NOMO-1 treated with DMSO at 0.1 percent for 48 hours (cell line): ENCODE data around the gene RIMOC1.
"Not testable (repeated sequence)": the region's sequence is repeated elsewhere in the genome, so short reads cannot be mapped to it uniquely, and the experiment has no call there.

ENCODE experiments used
- DNase-seq: peaks from one replicate; lab custom pipeline; 2025; ENCODE audit not compliant: unreplicated experiment; lab: John Stamatoyannopoulos, UW

RIMOC1 gene

DNA sequence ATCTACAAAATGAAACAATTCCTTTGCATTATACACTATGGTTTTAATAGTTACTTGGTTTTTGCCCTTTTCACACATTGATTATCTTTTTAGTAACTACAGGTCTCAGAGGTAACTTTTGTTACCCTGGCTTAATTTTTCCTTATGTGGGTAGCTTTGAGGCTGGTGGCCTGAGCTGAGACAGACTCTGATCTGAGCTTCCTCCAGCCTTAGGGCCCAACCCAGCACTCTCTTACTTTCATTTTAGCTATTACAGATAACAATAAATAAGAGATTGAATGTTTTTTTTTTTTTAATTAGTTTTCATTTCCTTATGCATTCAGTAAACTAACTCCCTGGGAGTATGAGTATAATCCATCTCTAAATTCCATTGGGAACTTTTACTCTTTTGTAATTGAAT, 18.9 kb upstream of the RIMOC1 start:
- no peak for DNase-seq

DNA sequence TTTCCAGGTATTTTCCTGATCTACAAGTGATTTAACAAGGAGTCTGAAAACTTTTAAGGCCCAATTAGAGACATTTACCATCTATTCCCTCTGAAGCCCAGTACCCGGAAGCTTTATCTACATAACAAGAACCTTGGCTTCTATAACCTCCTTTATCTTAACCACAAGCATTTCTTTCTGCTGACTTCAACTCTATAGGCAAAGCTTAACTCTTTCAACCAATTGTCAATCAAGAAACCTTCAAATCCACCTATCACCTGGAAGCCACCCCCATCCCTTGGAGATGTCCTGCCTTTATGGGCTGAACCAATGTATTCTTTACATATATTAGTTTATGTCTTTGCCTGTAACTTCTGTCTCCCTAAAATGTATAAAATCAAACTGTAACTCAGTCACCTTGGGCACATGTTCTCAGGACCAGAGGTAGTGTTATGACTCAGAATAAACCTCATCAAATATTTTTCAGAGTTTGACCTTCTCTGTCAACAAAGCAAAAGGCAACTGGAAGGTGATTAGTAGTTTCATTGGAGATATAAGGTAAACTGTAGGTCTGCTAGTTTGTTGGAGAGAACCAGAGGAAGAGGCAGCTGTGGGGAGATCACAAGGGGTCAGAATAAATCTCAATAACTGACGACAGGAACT, 13.0 kb upstream of the RIMOC1 start:
- DNase-seq: no peak

DNA sequence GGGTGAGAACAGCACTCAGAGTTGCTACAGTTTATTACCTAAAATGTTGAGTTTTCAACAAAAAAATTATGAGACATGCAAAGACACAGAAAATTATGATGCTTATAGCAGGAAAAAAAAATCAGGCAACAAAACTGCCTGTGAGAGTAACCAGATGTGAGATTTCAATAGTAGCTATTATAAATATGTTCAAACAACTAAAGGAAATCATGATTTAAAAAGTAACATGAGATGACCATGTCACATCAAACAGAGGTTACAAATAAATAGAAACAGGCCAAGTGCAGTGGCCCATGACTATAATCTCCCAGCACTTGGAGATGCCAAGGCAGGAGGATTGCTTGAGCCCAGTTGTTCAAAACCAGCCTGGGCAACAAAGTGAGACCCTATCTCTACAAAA, 12.1 kb upstream of the RIMOC1 start:
- DNase-seq: no peak

DNA sequence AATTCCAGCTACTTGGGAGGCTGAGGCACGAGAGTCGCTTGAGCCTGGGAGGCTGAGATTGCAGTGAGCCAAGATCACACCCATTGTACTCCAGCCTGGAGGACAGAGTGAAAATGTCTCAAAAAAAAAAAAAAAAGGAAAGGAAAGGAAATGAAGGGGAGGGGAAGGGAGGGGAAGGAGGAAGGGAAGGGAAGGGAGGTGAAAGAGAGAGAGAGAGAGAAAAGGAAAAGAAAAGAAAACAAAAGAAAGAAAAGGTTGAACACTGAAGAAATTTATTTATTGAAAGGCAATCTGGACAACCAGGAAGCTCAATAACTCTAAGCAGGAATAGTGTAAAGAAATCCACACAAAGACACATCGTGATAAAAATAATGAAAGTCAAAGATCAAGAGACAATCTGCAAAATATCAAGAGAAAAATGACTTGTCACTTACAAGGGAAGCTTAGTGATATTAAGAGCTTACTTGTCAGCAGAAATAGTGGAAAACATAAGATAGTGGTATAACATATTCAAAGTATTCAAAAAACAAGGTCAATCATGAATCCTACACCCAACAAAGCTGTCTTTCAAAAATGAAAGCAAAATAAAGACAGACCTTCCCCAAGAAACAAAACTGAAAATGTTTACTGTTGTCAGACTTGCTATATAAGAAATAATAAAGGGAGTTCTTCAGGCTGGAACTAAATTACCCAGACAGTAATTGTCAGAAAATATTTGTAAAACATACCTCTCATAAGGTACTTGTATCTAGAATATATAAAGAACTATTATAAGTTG, 10.9 kb upstream of the RIMOC1 start:
- DNase-seq: no peak

DNA sequence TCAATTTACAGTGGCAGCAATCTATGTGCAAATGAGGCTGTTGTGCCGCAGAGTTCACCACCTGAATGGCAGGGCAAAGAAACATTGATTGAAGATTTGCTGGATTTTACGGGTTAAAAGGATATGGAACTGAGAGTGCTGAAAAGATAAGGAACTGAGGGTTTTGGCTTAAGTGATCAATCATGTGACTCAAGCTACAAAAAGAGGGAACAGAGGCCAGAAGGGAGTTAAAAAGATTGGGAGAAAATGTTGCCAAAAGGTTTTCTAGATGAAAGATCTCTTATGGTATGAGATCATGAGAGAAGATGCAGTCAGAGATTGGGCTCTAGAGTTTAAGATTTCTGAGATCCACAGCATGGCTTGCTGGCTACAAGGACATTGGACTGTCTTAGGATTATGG, 7.9 kb upstream of the RIMOC1 start:
- DNase-seq: peak; percentile 39

DNA sequence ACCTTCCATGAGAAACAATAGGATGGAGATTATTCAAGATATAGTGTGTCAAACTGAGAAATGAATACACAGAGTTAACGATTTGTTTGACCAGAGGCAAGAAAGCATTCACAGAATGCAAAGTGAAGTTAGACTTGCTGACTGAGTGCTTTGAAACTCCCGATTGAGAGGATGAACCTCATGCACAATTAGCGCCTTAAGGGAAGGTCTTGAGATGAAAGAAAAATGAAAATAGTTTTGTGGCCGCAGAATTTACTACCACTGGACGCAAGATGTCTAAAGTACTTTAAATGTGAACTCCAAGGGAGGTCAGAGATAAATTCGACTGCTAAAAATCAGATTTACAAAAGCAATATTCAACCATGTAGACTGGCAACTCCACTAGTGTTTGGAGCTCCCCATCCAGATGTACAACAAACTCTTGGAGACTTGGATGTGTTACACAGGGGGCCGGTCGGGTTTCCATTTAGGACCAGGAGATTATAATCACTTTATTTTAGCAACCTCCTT, 707 bp upstream of the RIMOC1 start:
- no peak for DNase-seq

DNA sequence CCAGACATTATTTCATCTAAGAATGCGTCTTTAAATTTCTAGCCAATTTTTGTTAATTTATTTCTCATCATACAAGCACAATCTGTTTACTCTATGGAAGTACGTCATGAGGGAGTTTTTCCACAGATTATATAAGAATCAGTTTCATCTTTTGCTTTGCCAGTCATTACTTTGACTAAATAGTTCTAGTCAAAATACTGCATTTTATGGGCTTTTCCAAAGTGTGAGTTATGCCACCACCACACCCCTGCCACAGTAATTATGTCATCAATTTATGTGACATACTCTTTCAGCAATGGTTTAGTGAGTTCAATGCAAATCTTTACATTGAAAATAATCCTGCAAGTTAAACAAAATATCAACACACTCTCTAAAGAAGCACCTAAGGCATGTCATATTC, 2.0 kb downstream of the RIMOC1 start:
- no peak for DNase-seq

DNA sequence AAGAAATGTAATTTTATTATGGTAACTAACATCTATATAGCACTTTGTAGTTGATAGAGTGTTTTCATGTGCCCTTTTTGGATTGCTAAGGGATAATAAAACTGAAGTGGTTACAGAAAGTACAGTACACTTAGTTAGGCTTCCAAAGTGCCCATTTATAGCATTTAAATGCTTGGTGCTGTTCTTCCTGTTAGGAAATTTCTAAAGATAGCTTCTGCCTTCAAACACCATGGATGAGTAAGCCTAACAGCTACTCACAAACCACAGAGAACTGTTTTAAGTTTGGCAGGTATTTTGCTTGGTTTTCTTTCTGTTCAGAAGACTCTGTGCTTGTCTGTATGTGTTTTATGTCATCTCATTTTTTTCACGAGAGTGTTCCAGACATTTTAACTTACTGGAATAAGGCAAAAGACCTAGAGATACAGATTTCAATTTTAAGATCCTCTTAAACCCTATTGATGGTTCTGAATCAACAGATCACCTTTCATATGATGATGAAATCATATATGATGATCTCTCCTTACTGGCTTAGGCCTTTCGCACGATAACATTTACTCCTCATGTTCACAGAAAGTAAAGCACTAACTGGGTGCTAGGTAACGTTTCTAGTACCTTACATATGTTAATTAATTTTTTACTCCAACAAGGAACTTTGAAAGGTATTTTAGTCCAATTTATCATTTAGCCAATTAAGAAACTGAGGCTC, 4.4 kb downstream of the RIMOC1 start:
- no peak for DNase-seq

DNA sequence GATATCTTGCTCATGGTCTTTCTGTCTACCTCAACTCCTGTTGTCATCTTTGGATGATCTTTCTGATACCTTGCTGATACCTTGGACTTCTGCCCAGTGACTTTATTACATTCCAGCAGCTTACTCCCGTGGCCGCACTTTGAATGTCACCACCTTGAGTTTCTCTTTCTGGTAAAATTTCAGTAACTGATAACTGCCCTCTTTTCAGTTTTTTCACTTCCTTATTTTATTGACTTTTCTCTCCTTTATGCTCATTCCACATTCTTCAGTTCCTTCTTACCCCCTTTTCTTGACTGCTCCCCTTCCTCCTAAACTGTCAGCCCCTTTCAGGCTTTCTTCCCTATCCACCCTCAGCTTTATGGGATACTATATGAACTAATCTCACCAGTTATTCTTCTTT, 14.0 kb downstream of the RIMOC1 start:
- peak; percentile 39 for DNase-seq

DNA sequence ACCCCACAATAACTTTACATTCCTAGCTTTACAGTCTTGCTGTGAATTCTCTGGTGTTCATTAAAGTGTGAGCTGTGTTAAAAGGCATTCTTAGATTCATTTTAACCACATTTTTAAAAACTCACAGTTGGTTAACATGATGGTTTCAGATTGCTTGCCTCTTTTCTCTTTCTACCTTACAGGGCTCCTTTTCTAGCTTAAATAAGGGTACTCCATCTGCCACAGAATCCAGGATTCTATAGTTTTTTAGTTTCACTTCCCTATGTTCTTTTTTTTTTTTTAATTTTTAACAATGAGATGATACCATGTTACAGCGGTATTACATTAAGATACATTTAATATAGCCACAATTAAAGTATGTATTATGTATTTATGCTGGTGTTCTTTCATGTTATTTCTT, 17.0 kb downstream of the RIMOC1 start:
- peak; percentile 67 for DNase-seq

DNA sequence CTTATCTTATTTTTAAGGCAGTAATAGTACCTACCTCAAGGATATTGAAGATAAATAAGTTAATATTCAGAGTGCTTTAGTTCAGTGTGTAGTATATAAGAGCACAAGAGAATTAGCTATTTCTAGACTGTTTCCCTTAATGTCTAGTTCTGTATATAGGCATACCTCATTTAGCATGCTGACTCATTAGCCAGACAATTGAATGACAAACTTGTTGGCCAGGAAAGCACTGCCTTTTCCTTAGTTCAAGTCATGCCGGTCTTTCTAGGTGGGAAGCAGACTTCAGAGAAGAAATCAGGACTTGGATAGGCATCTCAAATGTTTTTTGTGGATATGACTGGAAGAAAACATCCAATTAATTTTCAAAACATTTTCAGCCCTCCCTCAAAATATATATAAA, 17.7 kb downstream of the RIMOC1 start:
- DNase-seq: no peak

DNA sequence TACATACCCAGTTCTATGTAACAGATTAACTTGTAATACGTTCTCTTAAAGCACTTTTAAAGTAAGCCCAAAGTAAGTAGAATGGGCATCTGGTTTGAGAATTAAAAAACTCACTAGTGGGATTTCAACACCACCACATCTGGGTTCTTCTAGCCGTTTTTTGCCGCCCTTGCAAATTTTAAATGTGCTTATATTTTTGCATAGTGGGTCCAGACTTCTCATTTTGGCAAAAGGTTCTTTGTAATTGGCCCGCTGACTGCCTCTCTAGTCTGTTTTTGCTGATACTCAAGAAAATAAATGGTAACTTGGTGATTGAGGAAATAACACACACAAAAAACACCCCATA, 20.4 kb downstream of the RIMOC1 start:
- no peak for DNase-seq

DNA sequence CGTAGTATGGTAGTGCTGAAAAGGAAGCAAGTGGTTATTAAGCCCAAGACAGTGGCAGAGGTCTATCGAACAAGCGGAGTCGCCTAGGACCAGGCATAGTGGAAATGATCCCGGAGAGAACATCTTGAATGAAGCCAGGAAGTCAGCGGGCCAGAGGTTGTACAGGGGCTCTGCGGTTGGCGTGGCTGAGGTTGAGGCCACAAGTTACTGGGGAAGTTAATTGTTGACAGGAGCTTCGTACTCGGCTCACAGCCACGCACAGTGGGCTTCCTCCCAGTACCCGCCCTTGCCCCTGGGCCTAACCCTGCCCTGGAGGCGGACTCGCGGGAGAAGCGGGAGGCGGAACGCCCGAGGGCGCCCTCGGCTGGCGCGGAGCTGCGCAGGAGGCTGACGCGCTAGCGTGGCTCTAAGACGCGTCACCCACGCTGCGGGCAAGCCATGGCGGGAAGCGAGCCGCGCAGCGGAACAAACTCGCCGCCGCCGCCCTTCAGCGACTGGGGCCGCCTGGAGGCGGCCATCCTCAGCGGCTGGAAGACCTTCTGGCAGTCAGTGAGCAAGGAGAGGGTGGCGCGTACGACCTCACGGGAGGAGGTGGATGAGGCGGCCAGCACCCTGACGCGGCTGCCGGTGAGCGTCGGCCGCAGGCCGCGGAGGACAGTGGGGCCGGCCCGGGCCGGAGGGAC, 20.9 kb downstream of the RIMOC1 start, which contains the start of gene FBXO4:
Gene FBXO4 (plus strand): TSS at position 410 of the 683 bp plus-strand sequence. CDS start 29 bp downstream, at position 439.
- DNase-seq: peak; percentile 97

DNA sequence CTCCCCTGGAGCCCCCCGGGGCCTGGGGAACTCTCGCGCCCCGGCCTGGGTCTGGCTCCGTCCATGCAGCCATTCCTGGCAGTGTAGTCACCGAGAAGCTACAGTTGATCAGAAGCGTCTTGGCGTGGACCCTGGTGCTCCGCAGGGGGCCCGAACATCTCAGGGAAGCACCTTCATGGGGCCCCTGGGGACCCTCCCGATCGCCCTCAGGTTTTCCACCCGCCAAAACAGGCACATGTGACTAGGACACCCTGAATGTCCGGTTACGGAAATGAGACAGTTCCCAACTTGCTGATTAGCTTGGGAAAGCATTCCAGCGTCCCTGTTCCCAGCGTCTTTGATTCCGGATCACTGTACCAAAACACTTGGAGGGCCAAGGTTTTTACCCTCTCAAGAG, 21.4 kb downstream of the RIMOC1 start:
- DNase-seq: no peak

DNA sequence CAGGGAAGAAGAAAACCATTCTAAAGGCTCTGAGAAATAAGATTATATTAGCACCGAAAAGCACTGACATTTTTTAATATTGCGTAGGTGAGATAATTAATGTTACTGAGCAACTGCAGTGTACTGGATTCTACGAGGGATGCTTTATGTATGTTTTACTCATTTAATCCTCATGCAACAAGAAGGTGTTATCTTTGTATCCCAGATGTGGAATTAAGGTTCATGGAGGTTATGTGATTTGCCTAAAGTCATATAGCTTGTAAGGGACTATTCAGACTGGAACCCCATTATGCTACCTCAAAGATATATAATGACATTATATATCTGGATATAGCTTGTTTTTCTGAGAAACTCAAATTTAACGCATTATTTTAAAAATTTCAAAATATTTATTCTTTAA, 23.5 kb downstream of the RIMOC1 start:
- no peak for DNase-seq

DNA sequence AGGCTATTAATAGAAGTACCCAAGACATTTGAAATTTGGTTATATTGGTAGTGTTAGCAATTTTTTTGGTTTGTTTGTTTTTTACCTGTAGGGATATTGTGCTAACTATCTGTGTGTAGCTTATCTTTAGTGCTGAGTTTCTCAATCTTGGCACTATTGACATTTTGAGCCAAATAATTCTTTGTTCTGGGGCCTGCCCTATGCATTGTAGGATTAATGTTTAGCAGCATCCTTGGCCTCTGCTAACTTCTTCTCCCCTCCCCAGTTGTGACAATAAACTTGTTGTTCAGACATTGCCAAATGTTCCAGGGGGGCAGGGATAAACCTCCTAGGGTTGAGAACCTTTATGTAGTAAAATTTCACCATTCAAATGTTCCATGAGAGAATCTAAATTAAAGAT, 24.9 kb downstream of the RIMOC1 start:
- no peak for DNase-seq

DNA sequence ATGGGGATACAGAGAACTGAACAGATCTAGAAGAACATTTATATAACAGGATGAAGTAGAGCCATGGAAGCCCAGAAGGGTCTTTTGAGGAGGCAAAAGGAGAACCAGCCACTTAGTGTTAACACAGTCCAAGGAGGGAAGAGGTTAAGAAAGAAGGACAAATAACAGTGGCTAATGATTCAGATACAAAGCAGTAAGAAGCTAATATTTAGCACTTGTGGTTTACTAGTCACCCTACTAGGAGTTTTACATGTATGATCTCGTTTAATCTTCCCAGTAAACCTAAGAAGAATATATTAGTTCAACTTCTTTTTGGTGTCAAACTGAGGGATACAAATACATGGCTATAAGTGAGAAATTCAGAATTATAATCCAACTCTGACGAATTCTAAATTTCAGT, 28.6 kb downstream of the RIMOC1 start:
- no peak for DNase-seq

DNA sequence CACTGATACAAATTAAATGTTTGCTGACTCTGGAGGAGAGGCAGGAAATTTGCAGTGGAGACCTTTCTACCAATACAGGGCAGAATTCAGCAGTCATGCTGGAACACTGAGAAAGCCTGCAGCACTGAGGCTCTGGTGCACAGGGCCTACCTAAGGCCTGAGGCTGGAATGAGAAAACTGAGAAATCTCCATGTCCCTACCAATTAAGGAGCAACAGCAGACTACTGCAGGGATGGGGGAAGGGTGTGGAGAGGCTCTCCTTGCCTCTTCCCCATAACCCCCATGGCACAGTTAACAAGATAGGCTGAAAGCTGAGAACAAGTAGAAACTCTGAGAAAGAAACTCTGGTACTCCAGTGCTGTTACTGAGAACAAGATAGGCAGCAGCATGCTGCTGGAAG, 31.4 kb downstream of the RIMOC1 start:
- no peak for DNase-seq

DNA sequence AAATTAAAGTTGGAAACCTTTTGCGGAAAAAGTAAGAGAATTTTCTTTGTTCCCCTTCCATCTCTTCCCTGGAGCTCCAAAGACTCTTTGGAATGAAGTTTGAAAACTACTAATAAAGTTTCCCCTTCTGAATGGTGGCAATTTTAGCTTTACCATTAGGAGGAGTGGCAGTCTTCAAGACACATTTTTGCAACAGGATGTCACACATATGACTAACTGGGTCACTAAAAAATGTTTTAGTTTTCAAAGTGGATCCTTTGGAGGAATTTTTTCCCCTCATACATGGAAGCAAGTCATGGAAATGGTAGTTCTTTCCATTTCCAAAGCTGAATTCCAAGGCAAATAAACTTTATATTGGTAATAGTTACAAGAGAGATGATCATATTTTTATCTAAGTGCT, 36.5 kb downstream of the RIMOC1 start:
- DNase-seq: no peak

DNA sequence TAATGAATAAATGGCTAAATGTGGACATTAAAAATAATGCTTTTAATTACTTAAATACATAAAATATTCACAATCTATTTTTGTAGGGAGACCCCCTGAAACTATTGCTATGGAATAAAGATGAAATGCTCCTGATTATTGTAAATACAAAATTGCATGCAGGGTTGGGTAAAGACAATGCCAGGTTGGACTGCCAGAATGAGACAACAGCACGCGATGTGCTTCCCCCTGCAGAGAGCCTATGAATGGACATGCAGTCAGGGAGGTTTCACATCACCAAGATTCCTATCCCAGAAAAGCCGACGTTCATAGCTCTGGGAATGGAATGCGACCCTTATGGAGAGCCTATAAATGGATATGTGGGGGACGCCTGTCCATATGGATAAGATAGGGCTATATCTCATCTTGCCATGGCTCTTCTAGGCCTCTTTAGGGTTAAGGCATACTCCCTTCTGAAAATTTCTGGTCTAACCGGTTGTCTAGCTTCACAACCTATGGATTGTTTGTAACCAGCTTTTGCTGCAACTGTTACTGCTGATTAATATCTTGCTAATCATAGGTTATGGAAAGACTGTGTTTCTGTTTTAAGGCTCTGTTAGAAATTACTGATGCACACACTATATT, 41.3 kb downstream of the RIMOC1 start:
- not testable (repeated sequence) for DNase-seq

DNA sequence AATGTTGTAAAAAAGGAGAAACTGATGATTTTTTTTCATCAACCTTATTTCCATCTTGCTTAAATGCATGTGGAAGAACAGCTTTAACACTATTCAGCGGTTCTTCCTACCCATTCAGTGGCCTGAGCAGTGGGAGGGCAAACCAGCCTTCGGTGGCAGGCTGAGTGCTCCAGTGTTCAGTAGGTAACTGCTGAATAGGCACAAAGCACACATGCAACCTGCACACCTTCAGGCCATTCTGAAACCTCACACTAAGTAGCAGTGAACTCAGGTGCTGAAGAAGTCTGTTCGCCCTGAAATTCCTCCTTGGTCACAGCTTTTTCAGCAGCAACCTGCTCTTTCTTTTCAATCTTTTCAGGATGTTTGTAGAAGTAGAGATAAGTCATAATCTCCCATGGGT, 47.1 kb downstream of the RIMOC1 start:
- DNase-seq: no peak
